Esophagus squamous epithelium (tissue), 5 donors: ENCODE measurements around the gene RNF166. TPM values are rescaled to one million over a fixed set of nuclear protein-coding genes. Genes with fewer than 3 reads are reported as not detected.

ENCODE experiments used
- DNase-seq: peaks from one replicate; lab custom pipeline; 2025; lab: John Stamatoyannopoulos, UW
- H3K27ac ChIP-seq, 4 donors: fragments of 200-600 bp; sonication (generic); one replicate each; pipeline ENCODE4 v1.5.1; 2016 to 2019; ENCODE audit warnings: mild to moderate bottlenecking in 1 of 4
- H3K27me3 ChIP-seq, 4 donors: fragments of 200-600 bp; sonication (generic); 1 replicate in 3 of 4; 2 replicates in 1 of 4; pipeline versions ENCODE4 v1.5.1 to v1.6.0; 2017 to 2021; ENCODE audit warnings: antibody characterized with exemption in 1 of 4
- H3K36me3 ChIP-seq, 3 donors: fragments of 200-600 bp; sonication (generic); one replicate each; pipeline ENCODE4 v1.5.1; 2016 to 2019
- H3K4me1 ChIP-seq, 3 donors: fragments of 200-600 bp; sonication (generic); one replicate each; pipeline ENCODE4 v1.5.1; 2017 to 2019
- H3K4me3 ChIP-seq, 4 donors: fragments of 200-600 bp; sonication (generic); 1 replicate in 3 of 4; 2 replicates in 1 of 4; pipeline ENCODE4 v1.5.1; 2016 to 2019; ENCODE audit warnings: mild to moderate bottlenecking in 2 of 4, moderate library complexity in 1 of 4
- H3K9me3 ChIP-seq, 3 donors: fragments of 200-600 bp; sonication (generic); one replicate each; pipeline ENCODE4 v1.5.1; 2016 to 2019
- CTCF ChIP-seq, 6 experiments: fragments of 450-650 bp in 4 of 6; fragments of 200-600 bp in 2 of 6; sonication (generic) in 2 of 6; IDR thresholded peaks; one replicate each; pipeline ENCODE4 v1.5.1; 2016 to 2019; ENCODE audit warnings: antibody characterized with exemption in 6 of 6, mild to moderate bottlenecking in 4 of 6, moderate library complexity in 4 of 6
- POLR2A ChIP-seq, 4 donors: fragments of 450-650 bp; IDR thresholded peaks; one replicate each; pipeline ENCODE4 v1.6.1; 2017; ENCODE audit warnings: antibody characterized with exemption in 4 of 4, mild to moderate bottlenecking in 4 of 4, moderate library complexity in 3 of 4
- WGBS, 2 donors: methylation state at CpG; one replicate each; pipeline ENCODE4 v1.1.5; 2018; 5-methylcytosine and 5-hydroxymethylcytosine counted together
- intact Hi-C: fragments of 100-400 bp; cut with DNase I; formaldehyde crosslinking; loops from one replicate; pipeline ENCODE4 v1.15.0; 2022
- total RNA-seq, 4 donors: library from RNA; depleted of rRNA; stranded (reverse); fragments of >200 nt; gene quantifications; one replicate each; pipeline ENCODE4 v1.1.0, GENCODE V29; 2016
- donor health status: DM: yes; HTN: yes; CAD: no.

Gene RNF166
- total RNA-seq, 4 donors from 2014 or later = 7.1 to 16.8 (median 9.6) TPM

- Histone ChIP-seq H3K27ac (no peak overlapping the region), H3K27me3 (peaks cover 7 to 96% (median 13%) of the 10 kb centered on the region in 4 donors), H3K4me1 (peaks cover 18 to 53% (median 28%) of the 10 kb centered on the region in 3 donors), H3K9me3 (no peaks in the 10 kb centered on the region), H3K4me3 (peak overlapping the region in 1 of 4 donors; percentile 68), H3K36me3 (no peaks in the 10 kb centered on the region)
- intact Hi-C loops = no loop called here
- DNase-seq = no peak
- no peak for TF ChIP-seq POLR2A (IDR thresholded peaks at IDR 0.05)
- TF ChIP-seq CTCF (IDR thresholded peaks at IDR 0.05) = no peak
- 76 to 83% methylated on average over 2 to 3 of the region's 15 CpGs for WGBS, 2 donors
Measured at GRCh38 chr16:88684569-88685155, 21.5 kb downstream of the RNF166 start.

DNA sequence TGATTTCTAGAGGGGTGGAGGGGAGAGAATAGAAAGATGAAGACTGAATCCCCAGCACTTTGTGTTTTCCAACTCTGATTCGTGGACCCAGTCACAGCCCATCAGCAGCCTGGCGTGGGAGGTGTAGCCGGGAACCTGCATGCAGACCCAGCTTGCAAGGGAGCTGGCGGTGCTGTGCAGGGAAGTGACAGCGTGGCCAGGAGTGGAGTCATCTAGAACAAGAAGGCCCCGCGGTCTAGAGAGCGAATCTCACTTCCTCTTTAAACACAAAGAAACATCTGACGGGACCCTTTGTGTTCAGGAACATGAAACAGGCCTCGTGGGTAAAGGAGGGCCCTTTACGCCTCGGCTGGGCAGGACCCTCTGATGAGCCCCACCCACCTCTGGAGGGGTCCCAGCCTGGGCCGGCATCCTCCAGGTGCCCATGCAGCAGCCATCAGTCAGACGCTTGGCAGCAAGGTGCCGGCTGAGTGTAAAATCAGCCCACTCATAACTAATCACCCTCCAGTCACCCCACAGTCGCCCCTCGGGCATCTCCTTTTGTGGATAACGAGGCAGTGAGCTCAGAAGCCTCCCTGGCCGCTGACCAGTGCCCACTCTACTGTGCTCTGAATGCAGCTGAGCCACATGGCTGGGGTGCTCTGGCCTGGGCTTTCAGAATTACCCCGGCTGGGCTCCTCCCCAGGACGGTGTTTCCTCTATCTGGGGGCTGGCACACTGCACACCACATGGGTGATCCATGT is 24.3 kb downstream of the RNF166 start:
- Histone ChIP-seq H3K27ac (peak overlapping the region in 3 of 4 donors; percentile 33 to 81 (median 77)), H3K4me3 (peak overlapping the region in 1 of 4 donors; percentile 26)
- intact Hi-C loops = no loop called here

GRCh38 chr16:88681084-88681680 is 25.0 kb downstream of the RNF166 start:
- H3K27me3 ChIP-seq = peaks cover 7 to 91% (median 10%) of the 10 kb centered on the region in 4 donors
- peaks cover 13 to 37% (median 19%) of the 10 kb centered on the region in 3 donors for H3K4me1 ChIP-seq
- 50% methylated on average over 1 of the region's 31 CpGs; no CpG with 5 or more reads in 1 of the 2 donors for WGBS, 2 donors
- H3K36me3 ChIP-seq = no peaks in the 10 kb centered on the region
- H3K9me3 ChIP-seq = no peaks in the 10 kb centered on the region
- peak overlapping the region in 1 of 4 donors; percentile 26 for H3K4me3 ChIP-seq
- DNase-seq = no peak
- peak overlapping the region in 2 of 4 donors; percentile 77 to 79 for H3K27ac ChIP-seq
- peak in 5 of 6 experiments; percentile 24 to 64 (median 36) for TF ChIP-seq CTCF (IDR thresholded peaks at IDR 0.05)
- no peak for TF ChIP-seq POLR2A (IDR thresholded peaks at IDR 0.05)
- intact Hi-C loops = no loop called here

More for the DNA sequence above, 24.3 kb downstream of the RNF166 start:
- peak; percentile 80 for DNase-seq
- Histone ChIP-seq H3K4me1 (peaks cover 18 to 44% (median 26%) of the 10 kb centered on the region in 3 donors), H3K9me3 (no peaks in the 10 kb centered on the region), H3K27me3 (peaks cover 7 to 96% (median 10%) of the 10 kb centered on the region in 4 donors), H3K36me3 (no peaks in the 10 kb centered on the region)
- TF ChIP-seq CTCF (IDR thresholded peaks at IDR 0.05) = no peak
- peak in 1 of 4 donors; percentile 46 for TF ChIP-seq POLR2A (IDR thresholded peaks at IDR 0.05)
- WGBS, 2 donors = 14 to 36% methylated on average over 9 to 12 of the region's 21 CpGs

GRCh38 chr16:88680554-88681083 is 25.6 kb downstream of the RNF166 start:
- Histone ChIP-seq H3K9me3 (no peaks in the 10 kb centered on the region), H3K27ac (no peak overlapping the region), H3K4me1 (peaks cover 7 to 31% (median 13%) of the 10 kb centered on the region in 3 donors), H3K4me3 (no peak overlapping the region), H3K36me3 (no peaks in the 10 kb centered on the region), H3K27me3 (peaks cover 5 to 86% (median 8%) of the 10 kb centered on the region in 4 donors)
- TF ChIP-seq CTCF (IDR thresholded peaks at IDR 0.05) (no peak), POLR2A (IDR thresholded peaks at IDR 0.05) (no peak)
- 65 to 78% methylated on average over 3 to 5 of the region's 5 CpGs for WGBS, 2 donors
- no peak for DNase-seq
- intact Hi-C loops = no loop called here
